HG03520 (cell line): ENCODE data around the gene TMIGD1.
A peak's percentile ranks its signal among the peaks of the same experiment; 100 is the strongest.

Experiments used
- ATAC-seq: cut with Tn5 transposase; IDR thresholded peaks from one replicate; pipeline ENCODE4 v1.9.1; 2021; ENCODE audit warnings: mild to moderate bottlenecking, moderate library complexity; ENCODE audit not compliant: unreplicated experiment

TMIGD1 gene

DNA sequence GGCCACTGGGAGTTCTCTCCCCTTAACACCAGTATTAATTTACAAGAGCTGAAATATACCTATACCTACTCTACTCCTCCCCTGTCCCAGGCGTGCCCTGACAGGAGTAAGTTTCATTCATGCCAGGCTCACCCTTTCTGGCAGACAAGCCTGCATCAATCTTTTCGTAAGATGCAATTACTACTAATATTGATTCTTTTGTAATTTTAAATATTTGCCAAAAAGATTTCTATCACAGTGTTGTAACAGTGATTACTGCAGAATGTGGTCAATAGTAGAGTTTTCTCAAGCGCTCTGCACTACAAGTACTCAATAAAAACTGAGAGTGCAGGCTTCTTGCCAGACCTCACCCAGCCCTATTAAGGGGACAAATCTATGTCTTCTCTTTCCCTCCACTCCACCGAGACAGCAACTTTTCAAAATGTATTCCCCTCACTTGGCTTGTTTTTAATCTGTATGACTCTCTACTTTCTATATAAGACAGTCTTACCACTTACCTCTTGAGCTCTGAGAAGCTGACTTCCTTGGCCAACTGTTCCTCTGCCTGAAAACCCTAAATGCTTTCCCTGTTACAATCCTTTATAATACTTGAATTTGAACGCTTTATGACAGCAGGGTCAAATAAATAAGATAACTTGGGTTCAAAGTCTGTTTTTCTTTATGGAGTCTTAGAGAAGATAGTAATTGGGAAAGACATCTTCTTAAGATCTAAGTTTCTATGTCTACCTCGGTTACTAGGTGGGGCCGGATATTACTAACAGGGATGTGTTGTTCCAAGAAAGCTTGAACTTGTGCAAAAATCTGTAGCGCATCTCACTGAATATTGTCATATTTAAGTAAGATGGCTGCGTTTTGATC, at the start of gene TMIGD1:
Gene TMIGD1 (minus strand): TSS at position 555 of the 858 bp plus-strand sequence. CDS start 1,924 bp downstream, outside the sequence.
- ATAC-seq, result no peak

DNA sequence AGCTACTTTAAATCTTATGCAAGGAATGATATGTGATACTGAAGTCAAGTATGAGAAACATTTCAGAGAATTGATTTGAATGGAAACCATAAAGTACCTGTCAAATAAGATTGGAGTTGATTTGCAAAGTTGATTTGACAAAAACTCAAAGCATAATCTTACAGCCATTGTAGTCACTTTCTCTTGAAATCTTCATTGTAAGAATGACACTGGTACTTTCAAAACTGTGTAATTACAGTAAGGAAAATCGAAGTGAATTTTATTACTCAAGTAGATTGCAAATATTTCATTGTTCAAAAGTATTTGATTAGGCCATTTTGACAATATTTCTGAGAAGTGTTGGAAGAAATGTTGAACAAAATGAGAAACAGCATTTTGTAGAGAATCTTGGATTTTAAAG, 48.5 kb upstream of the TMIGD1 start:
- no peak for ATAC-seq

DNA sequence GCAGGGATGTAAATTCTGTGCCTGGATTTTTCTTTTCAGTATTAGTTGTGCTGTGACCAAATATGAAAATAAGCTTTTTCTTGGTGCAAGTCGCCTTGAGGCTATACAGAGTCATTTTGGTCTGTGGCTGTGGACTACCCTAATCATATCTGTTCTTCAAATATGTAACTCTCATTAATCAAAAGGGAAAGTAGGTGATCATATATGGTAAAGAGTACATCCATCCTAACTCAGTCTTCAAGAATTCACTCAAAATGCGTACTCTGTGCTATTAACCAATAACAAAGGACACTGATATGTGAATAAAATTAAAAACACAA, 47.4 kb upstream of the TMIGD1 start:
- ATAC-seq, result no peak

- no peak for ATAC-seq
Observed at GRCh38 chr17:30380643-30381339, 46.9 kb upstream of the TMIGD1 start.

- ATAC-seq, result no peak
Observed at GRCh38 chr17:30379903-30380381, 46.1 kb upstream of the TMIGD1 start.

GRCh38 chr17:30379303-30379902, 45.5 kb upstream of the TMIGD1 start:
- ATAC-seq, result no peak

- peak; percentile 85 for ATAC-seq
Observed at GRCh38 chr17:30378825-30379302, 45.0 kb upstream of the TMIGD1 start, which contains the start of gene CPD. Gene CPD (plus strand): TSS chr17:30378927. CDS start chr17:30378981, 54 bp downstream.

DNA sequence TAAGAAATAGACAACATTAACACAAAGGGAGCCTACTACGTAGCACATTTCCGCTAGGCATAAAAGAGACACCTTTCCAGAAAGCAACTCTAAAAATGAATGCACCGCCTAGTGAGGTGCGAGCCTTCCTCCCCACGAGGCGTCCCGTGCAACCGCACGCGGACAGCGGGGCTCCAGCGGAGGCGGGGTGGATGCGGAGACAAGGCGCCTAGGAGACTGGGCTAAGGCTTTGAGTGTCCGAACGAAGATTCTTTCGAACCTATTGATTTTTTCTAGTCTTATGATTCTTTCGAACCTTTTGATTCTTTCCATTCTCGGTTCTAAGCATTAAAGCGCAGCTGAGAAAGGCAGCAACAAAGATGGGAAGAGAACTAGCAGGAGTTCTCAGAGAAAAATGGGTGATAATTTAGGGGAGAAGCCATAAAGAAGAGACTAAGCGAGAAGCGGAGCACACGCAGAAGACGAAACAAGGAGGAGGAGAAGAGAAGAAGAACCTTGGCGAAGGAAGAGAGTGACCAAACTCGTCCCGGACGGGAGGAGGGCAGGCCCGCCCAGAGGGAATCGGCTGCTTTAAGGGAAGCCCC, 44.5 kb upstream of the TMIGD1 start:
- ATAC-seq, result no peak

GRCh38 chr17:30377574-30378240, 43.9 kb upstream of the TMIGD1 start:
- ATAC-seq, result no peak

GRCh38 chr17:30376621-30377452, 43.0 kb upstream of the TMIGD1 start:
- no peak for ATAC-seq

DNA sequence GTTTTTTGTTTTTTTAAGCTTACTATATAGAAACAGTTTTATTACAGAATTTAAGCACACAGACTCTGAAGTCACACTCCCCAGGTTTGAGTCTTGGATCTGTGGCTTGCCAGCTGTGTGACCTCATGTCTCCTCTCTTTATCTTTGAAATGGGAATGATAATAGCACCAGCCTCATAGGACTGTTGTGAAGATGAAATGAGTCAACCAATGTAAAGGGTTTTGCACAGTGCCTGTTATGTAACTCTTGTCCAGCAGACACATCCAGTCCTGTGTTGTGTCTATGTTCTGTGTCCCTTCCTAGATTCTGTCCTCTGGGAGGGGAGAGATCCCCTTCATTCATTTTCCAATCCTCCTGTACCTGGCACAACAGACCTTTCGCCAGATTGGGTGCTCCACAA, 41.8 kb upstream of the TMIGD1 start:
- no peak for ATAC-seq

DNA sequence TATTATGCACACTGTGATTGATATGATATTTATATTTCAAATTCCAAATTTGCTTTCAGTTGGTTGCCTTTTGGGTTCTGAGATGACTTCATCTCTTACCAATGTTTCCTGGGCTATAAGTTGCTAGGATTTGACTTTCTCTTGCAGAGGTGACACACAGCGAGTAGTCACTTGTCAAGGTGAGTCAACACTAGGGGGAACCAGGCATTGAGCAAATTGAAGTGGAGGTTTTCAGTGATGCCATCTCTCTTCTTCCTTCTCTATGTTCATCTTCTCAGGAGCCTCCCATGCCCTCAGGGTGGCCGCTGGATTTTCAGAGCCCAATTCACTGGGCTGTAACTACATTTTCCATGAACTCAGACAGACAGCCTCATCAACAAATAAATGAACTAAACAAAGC, 38.9 kb upstream of the TMIGD1 start:
- no peak for ATAC-seq

- ATAC-seq, result no peak
Observed at GRCh38 chr17:30369995-30370394, 36.1 kb upstream of the TMIGD1 start.

GRCh38 chr17:30368912-30369720, 35.3 kb upstream of the TMIGD1 start:
- ATAC-seq, result no peak

DNA sequence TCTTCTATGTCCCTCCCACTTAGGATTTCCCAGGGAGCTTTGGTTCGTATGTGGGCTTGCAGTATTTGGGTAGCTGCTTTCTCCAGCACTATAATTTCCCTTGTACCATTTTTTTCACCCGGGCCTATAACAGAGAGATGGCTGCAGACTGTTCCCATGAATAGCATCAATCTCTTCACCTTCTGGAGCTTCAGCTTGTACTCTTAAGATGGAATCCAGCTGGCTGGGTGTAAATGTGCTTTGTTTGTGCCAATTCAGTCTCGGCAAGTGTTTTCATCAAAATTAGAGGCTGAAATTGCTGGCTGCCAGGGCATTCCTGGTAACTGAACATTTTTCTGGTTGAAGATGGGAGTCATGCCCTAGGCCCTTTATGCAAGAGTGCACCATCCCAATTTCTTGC, 32.7 kb upstream of the TMIGD1 start:
- ATAC-seq, result no peak

DNA sequence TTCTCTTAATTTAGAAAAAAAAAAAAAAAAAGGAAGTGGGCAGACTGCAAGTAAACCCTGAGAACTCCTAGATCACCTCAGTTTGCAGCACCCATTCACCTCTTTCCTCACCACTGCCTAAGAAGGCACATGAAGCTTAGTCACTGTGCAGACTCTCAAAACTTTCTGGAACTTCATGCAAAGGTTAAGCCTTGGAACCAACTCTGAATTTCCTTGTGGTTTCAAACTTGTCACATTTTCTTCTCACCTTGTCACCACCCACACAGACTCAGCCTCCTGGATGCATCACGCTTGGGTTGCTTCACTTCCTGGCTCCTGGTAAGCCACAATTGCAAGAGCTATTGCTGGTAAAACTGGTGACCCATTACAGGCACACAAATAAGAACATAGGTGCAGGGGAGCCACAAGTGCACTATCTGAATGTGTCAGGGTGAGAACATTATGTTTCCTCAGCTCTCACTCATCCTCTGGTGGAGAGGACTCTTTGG, 29.9 kb upstream of the TMIGD1 start:
- peak; percentile 67 for ATAC-seq

DNA sequence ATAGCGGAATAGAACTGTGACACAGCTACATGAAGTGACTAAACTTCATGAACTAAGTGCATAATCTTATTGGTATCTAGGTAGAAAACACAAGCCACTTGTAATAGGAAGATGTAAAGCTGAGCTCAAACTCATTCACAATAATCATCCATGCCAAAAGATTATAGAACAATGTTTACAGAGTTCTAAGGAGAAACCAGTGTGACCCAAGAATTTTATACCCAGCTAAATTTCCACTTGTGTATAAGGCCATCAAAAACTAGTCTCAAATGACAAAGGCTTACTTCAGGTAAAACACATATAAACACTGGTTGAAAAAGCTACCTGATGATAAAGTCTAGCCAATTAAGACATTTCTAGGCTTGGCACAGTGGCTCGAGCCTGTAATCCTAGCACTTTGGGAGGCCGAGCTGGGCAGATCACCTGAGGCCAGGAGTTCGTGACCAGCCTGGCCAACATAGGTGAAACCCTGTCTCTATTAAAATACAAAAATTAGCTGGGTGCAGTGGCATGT, 28.0 kb upstream of the TMIGD1 start:
- ATAC-seq, result no peak

- ATAC-seq, result no peak
Observed at GRCh38 chr17:30360086-30360808, 26.4 kb upstream of the TMIGD1 start.
